Iris pigment epithelial cell (primary cell): ENCODE measurements around the gene KIAA0232.
"Not testable (repeated sequence)": the region's sequence is repeated elsewhere in the genome, so short reads cannot be mapped to it uniquely, and the experiment has no call there.

Source experiments
- DNase-seq: peaks from one replicate; pipeline ENCODE4 v3.0.0-alpha.2; 2011; ENCODE audit warnings: low read depth

KIAA0232 gene

DNA sequence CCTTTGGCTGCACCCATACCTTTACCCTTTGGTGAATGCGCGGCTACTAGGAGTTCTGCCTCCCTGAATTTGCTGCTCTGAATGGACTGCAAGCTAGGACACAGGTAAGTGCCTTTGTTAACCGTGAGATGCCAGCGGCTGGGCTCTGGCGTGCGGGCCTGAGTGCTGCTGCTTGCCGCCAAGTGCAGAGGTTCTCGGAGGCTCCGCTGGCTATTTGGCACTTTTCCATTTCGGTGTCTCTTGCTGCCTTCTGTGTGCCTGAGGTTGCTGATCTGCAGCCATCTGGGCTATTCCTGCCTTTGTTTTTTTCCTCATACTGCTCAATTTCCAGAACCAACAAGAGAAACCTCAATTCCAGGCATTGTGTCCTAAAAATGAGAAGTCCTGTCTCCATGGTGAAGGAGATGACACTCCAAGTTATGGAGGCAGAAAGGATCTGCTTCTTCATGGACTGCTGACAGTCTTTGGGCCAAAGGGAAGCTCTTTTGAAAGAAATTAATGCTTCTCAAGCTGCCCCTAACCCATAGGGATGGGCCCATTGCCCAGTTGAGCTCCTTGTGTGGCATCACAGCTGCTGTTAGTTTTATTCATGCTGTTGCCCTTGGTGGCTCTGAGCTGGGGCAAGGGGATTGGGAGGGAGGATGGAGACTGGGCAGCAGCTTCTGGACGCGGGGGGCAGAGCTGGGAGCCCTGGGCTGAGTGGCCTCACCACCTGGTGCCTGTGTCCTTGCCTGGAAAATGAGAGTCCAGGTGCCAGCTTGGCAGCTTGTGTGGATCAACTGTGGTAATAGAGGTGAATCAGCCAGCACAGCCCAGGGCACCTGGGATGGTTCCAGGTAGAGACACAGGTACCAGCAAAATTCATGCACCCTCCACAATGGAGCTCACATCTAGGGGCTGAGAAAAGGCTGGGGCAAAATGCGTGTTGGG lies 123.3 kb downstream of the KIAA0232 start:
- DNase-seq: no peak

DNA sequence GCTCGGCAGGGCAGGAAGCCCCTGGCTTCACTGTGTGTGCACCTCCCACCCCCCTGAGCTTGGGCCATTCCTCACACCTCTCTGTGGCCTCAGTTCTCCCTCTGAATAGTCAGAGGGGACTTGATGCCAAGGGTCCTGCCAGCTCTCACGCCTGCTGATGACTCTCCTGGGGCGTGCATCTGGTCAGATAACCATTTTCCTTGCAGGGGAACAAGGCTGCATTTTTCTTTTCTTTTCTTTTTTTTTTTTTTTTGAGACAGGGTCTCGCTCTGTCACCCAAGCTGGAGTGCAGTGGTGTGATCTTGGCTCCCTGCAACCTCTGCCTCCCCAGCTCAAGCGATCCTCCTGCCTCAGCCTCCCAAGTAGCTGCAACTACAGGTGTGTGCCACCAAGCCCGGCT lies 124.0 kb downstream of the KIAA0232 start:
- not testable (repeated sequence) for DNase-seq

DNA sequence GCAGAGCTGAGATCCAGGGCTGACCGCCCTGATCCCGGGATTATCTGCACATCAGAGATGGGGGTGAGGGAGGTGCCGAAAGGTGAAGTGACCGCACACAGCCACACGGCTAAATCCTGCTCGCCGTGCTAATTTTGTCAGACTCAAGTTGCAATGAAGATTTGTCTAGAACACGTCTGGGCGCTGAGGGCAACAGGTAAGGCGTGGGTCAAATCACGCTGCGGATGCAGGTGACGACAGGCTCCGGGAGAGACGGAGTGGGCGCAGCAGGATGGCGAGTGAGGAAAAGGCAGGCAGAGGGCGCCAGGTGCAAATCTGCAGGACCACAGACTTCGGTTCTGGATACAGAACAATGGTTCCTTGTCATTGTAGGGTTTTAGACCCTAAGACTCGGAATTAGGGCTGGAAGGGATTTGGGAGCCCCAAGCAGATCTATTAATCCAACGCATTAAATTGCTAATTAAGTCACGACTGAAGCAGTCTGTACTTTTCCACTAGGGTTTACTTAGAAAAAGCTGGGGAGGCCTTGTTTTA lies 125.2 kb downstream of the KIAA0232 start:
- DNase-seq: no peak

DNA sequence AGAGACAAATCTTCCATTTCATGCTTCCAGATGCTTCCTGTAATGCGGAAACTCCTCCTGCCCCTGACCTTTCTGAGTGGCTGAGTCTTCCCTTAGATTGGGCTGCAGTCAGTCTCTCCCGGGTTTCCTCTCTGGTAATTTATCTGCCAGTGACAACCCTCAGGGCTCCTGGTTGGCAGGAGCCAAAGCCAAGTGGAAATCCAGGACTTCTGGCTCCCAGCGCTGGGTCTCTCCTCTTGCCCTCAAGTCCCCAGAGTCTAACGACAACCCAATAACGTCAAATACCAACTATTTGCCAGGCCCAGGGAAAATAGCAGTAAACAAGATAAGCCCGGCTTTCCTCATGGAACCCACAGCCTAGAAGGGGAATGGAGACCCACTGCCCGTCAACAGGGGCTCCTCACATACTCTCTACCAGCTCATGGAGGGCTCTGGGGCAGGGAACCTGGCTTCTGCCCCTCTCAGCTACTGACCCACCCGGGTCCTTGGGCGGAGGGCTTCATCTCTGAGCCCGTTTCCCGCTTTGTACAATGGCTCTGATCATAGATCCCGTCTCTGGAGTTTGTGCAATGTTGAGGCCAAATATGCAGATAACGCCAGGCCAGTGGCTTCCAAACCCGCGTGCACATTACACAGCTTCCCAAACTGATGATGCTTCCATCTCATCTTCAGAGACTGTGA lies 126.0 kb downstream of the KIAA0232 start:
- DNase-seq: peak; percentile 56

DNA sequence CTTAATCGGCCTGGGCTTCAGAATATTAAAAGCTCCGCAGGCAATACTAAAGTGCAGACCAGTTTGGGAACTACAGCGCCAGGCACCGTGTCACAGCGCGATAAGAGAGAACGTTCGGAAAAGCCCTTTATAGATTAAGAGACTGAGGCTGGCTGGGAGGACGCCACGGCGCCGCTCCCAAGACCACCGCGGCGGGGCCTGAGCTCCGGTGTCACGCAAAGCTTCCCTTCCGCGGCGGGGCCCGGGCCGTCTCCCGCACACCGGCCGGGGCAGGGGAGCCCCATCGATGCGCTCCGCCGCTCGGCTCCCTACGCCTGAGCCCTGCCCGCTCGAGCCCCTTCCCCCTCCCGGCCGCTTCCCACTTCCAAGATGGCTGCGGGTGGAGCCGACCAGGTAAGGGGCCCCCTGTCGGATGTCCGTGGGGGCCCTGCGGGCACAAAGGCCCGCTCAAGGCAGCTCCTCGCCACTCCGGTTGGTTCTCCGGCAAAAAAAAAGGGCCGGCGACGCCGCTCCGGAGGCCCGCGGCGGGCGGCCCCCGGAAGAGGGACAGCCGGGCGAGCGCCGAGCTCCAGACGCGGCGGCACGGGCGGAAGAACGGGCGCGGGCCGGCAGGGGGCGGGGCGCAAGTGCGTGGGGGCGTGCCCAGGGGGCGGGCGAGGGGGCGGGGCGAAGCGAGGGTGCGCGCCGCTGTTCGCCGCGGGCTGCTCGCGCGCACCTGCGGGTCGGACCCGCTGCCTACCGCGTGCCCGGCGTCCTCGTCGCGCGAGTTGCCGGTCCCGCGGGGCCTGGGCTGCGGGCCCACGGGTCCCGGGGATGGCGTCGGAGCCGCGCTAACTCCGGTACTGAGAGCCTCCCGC lies 126.8 kb downstream of the KIAA0232 start, which contains the start of gene TBC1D14:
Gene TBC1D14 (plus strand): TSS at position 714 of the 857 bp plus-strand sequence. CDS start 13,564 bp downstream, outside the sequence.
- DNase-seq: peak; percentile 89

DNA sequence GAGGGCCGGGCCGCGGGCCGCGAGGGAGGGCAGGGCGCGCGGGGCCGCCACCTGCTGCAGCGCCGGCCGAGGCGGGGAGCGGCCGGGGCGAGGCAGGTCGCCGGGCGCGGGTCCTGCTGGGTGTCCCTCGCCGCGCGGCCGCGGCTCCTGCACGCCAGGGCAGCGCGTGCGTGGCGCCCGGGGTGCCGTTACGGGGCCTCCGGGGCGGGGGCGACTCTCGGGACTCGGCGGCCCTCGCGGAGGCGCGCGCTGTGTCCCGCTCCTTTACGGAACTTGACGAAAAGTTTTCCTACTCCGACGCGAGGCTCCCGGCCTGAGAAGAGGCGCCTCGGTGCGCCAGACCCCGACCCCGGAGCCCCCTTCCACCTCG lies 127.4 kb downstream of the KIAA0232 start:
- no peak for DNase-seq

DNA sequence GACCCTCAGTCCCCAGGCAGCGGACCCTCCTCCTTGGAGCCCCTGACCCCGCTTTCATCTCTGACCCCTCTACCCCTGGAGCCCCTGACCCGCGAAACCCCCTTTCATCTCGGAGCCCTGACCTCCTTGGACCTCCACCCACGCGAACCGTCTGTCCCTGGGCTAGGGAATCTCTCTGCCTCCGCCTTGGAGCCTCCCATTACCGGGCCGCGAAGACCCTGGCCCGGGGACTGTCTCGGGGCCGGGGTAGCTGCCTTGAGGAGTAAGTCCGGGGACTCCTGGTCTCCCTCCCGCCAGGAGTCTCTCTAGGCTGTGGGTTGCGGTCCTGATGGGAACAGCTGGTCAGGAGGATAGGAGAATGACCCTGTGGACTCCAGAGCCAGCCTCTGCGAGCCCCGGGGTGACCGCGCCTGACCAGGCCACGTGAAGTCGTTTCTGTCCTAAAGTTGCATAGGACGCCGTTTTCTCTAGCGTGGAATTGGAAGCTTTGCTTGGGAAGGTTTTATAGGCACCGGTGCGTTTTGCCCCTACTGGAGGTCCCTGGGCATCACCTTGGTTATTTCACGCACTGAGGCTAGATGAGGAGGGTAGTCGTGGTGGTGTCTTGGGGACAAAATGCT lies 127.9 kb downstream of the KIAA0232 start:
- DNase-seq: no peak

DNA sequence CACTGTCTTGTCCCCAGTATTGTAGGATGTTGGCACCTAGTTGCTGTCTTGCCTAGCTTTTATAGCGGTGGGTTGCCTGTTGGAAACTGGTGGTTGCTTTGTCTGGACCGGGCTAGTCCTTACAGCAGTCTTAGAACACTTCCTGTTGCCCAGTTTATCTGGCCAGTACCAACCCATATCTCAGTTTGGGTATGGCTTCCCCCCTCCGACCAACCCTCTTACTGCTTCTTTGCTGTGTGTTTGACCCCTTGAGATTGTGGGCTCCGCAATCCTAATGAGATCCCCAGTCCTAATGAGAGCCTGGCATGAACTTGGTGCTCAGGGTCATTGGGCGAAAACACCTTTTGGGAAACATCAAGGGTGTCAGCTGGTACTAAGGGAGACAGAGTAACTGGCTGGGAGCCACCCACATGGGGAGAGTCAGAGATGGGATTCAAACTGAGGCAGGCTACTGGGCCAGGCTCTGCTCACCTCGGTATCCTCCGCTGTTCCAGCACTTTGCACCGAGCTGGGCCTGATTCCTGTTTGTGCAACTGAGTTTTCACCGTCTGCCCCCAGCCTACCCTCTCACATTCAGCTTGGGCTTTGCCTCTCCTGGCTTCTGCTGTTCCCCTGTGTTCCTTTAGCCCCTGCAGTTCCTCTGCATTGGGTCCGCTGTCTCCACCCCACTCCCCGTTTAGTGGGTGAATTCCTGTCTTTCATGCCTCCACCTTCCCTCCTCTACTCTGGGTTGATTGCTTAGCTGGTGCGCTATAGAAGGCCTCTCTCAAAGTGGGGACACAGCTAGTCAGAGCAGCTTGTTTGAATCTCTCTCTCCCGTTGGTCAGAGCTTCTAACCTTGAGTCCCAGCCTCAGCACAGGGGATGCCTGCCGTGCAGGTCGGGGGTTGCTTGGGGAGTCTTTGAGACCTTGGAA lies 128.7 kb downstream of the KIAA0232 start:
- no peak for DNase-seq

DNA sequence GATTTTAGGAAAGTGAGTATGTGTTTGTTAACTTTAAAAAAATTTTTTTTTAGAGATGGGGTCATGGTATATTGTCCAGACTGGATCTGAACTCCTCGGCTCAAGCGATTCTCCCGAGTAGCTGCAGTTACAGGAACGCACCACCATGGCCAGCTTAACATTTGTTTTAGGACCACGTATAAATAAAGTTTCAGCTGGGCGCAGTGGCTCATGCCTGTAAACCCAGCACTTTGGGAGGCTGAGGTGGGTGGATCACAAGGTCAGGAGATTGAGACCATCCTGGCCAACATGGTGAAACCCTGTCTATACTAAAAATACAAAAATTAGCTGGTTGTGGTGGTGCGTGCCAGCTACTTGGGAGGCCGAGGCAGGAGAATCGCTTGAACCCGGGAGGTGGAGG lies 129.4 kb downstream of the KIAA0232 start:
- DNase-seq: not testable (repeated sequence)

DNA sequence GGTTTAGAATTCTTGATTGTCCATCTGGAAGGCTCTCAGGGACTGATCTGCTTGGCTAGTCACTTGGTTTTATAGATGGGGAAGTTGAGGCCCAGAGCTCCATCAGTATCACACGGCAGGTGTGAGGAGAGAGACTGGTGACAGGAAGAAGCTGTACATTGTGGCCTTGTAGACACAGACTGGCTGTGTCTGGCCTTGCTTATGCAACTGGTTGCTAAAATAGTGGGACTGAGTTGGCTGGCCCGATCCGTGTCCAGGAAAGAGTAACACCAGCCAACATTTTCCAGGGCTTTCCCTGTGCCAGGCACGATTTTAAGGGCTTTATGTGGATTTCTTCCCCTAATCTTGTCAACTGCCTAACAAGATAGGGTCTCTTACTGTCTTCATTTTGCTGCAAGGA lies 129.9 kb downstream of the KIAA0232 start:
- DNase-seq: no peak

DNA sequence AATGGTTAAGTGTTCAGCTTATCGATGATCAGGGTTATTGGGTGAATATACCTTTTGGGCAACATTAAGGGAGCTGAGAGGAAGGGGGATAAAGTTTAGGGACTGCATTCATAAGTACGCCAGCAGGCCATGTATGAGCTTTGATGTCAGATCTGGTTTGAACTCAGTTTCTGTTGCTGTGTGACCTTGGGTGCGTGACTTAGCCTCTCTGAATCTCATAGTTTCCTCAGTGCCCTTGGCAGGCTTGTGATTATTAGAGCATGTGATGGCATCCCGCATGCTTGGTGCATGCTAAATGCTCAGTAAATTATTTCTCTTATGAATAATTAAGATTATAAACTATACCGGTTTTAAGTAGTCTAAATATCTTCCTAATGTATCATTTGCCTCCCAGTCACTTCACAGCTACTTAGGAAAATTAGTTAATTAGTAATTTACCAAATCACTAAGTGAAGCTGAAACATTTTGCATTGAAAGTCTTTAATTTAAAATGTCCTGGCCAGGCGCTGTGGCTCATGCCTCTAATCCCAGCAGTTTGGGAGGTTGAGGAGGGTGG lies 130.9 kb downstream of the KIAA0232 start:
- DNase-seq: no peak

DNA sequence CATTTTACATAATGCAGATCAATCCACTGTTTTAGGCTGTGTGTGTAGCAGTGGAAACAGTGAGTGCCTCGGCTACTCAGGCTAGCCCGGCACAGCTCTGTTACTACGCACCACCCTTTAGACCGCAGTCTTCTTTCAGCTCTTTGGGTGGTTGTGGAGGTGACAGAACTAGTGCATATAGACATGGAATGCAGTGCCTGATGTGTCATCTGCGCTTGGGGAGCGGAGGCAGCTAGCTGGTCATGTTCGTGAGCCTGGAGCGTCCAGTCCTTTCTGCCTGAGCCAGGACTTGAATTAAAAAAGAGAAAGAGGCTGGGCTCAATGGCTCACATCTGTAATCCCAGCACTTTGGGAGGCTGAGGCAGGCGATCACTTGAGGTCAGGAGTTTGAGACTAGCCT lies 131.9 kb downstream of the KIAA0232 start:
- DNase-seq: no peak

DNA sequence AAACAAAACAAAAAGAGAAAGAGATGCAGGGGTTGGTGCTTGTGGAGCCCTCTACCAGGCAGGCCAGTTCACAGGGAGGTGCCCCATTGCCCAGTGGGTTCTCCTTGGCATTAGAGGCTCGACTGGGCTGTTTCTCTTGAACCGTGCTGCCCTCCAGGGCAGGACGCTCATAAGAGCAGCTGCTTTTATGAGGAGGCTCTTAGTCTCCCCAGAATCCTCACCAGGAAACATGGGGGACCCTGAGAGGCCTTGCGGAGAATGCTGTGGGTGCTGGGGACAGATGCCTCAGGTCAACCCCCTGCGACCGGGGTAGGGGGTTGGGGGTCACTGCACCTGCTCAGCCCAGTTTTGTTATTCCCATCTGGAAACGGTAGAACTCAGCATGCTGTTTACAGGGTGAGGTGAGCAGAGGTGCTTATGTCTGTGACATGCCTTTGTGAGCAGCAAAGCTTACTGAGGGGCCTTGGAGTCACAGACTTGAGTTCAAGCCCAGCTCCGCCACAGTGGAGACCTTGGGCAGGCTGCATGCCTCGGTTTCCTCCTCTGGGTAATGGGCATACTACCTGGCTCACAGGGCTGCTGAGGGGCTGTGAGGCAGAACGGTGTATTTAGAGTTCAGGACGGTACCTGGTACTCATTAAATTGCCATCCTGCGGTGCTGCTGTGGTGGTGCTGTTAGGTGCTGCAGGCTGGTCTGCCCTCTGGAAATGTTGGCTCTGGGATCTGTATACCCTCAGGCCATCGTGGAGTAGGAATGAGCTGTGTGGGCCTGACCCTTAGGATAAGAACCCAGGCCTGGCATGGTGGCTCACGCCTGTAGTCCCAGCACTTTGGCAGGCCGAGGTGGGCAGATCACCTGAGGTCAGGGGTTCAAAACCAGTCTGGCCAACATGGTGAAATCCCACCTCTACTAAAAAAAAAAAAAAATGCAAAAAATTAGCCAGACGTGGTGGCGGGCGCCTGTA lies 132.8 kb downstream of the KIAA0232 start:
- no peak for DNase-seq

DNA sequence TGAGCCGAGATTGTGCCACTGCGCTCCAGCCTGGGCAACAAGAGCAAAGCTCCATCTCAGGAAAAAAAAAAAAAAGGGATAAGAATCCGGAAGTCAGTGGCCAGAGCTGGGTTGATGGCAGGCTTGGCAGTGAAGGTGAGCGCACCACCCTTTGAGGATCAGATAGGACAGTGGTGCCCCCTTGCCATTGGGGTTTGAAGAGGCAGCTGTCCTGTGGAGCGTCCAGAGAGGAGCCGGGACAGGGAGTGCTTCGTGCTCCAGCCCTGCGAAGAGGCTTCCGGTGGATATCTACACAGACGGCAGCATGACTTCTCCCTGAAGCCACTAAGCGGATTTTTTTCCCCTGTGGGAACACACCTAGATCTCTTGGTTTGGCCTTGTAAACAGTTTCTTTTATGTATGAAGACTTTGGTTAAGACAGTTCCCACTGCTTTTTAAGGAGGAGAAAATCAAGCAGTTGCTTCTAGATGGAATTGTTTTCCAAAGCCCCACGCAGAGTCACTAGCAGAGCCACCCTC lies 133.6 kb downstream of the KIAA0232 start:
- no peak for DNase-seq

DNA sequence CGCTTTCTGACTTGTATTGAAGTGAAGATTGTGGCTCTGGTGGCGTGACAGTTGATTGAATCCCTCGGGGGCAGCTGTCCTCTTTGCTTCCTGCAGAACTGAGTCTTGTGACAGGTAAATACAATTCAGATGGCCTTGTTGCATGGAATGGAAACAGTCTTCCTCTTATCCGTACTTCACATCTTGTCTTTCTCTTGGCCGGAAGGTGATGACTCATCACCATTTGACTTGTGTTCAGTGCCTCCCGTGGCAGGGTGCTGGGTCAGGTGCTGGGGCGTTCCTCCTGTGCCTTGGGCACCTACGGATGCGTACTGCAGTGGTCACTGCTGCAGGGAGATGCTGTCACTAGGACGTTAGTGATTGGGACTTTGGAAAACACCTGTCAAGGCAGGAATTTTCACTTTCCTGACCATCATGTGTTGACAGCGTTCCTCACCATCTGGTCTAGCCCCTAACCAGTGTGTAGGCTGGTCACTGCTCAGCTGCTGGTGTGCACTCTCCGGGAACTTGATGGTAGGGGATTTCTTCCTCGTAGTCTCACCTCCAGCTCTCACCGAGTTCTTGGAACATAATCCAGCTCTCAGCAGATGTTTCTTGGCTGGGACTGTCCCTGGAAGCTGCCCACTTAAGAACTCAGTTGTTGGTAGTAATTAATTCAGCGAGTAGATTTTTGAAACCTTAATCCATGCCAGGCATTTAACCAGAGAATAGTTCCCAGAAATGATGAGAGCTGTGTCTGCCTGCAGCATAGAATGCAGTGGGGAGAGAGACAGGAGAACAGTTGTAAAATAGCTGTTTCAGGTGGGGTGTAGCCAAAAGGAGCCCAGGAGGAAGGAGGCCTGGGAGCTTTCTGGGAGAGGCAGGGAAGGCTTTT lies 134.3 kb downstream of the KIAA0232 start:
- DNase-seq: peak; percentile 62

DNA sequence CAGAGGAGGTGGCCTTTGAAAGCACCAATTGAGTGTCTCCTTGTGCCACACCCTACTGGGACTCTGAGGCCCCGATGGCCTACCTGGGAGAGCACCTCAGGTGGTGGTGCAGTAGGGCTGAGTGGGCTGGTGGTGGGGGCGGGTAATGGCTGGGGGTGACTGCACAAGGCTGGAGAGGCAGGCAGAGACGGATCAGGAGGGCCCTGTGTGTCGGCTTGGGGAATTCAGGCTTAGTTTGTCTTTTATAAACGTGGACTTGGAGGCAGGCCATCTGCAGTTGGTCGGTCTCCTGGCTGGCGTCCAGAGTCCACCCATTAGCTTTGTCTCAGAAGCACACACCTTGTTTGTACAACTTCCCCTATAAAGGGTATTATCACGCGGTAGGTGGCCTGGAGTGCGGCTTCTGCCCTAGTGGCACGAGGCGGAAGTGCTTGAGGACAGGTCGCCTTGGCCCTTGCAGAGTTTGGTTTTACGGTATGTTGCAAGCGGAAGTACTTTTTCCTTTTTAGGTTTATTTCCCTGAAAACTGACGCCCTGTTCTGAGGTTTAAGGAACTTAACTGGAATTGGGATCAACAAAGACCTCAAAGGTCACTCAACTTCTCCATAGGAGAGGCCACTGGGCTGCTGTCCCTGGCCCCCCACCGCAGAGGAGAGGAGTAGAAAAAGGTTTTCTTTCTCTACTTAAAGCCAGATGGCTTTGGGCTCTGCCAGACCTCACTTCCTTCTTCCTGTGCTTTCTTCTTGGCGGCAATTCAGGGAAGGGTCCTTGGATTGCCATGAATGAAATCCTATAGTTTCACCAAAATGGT lies 135.1 kb downstream of the KIAA0232 start:
- DNase-seq: peak; percentile 41

DNA sequence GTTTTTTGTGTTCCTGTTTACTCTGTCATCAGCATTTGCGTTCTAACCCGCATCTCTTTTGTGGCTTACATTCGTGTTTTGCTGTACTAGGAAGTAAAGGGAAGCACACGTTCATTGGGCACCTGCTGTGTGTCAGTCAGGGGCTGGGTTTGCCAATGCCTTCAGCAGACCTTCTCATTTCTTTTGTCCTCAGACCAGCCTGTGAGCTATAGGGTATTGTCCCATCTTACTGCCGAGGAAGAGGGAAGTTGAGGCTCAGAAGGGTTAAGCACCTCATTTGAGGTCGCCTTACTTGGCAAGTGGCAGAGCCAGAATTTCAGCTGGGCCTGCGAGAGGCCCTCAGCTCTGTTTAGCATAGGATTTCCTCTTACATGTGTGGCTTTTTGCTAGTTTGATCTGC lies 135.8 kb downstream of the KIAA0232 start:
- DNase-seq: no peak
